ENCODE data around the gene PTPRS. TPM values are rescaled to one million over a fixed set of nuclear protein-coding genes. Genes with fewer than 3 reads are reported as not detected.
A peak's percentile ranks its signal among the peaks of the same experiment; 100 is the strongest.

The PTPRS gene
- total and polyA plus RNA-seq, 2 of the 8 experiments (the other 6 are each of a cell fraction or from before 2014, with no cell fraction given): 96.8 to 223 TPM

- no peak for TF ChIP-seq EGR1 (IDR thresholded peaks at IDR 0.05; ENCODE audit: borderline replicate concordance, low read depth, low read length)
- no peak for TF ChIP-seq RNF2 (IDR thresholded peaks at IDR 0.05; ENCODE audit: borderline replicate concordance, low read depth, low read length, missing control alignments, poor library complexity, severe bottlenecking)
- TF ChIP-seq ASH2L (IDR thresholded peaks at IDR 0.05; ENCODE audit: low read length): peak; percentile 33
- TF ChIP-seq USF2 (IDR thresholded peaks at IDR 0.05; ENCODE audit: low read length): no peak
- TF ChIP-seq POLR2AphosphoS5 (IDR thresholded peaks at IDR 0.05; ENCODE audit: low read depth, low read length): peak; percentile 62; the same call in 1 of the 2 replicates
- TF ChIP-seq POLR2A (IDR thresholded peaks at IDR 0.05; ENCODE audit: control extremely low read depth in 1 of 2, low read depth in 2 of 2, low read length in 2 of 2): peak; percentile 62 to 75
- TF ChIP-seq SP4 (IDR thresholded peaks at IDR 0.05; ENCODE audit: low read length): no peak
- TF ChIP-seq SIRT6 (IDR thresholded peaks at IDR 0.05; ENCODE audit: low read length): no peak
- TF ChIP-seq ZNF274 (IDR thresholded peaks at IDR 0.05; ENCODE audit: borderline replicate concordance, extremely low read depth, low read length): no peak
- no peak for TF ChIP-seq SIX5 (IDR thresholded peaks at IDR 0.05; ENCODE audit: low read depth, low read length)
- no peak for TF ChIP-seq CHD2 (IDR thresholded peaks at IDR 0.05; ENCODE audit: low read length)
- 0 out of 4 replicates have a peak, but pooled peaks of 1 of the 2 experiments have one; percentile 0 for TF ChIP-seq RAD21 (IDR thresholded peaks at IDR 0.05 in 1 of 2, conservative IDR thresholded peaks at IDR 0.05 in 1 of 2; ENCODE audit: low read depth in 2 of 2, low read length in 2 of 2)
- no peak for TF ChIP-seq CTBP2 (IDR thresholded peaks at IDR 0.05; ENCODE audit: borderline replicate concordance, insufficient read depth, insufficient read length, low read length)
- no peak for TF ChIP-seq MAX (IDR thresholded peaks at IDR 0.05)
- no peak for TF ChIP-seq CBX5 (IDR thresholded peaks at IDR 0.05; ENCODE audit: low read depth, low read length)
- no peak for TF ChIP-seq BACH1 (IDR thresholded peaks at IDR 0.05; ENCODE audit: low read length)
- no peak for TF ChIP-seq PHF8 (conservative IDR thresholded peaks at IDR 0.05; ENCODE audit: low read depth, low read length)
- TF ChIP-seq RFX5 (IDR thresholded peaks at IDR 0.05; ENCODE audit: borderline replicate concordance, low read depth, low read length): no peak
- TF ChIP-seq FOSL1 (IDR thresholded peaks at IDR 0.05; ENCODE audit: insufficient read depth, low read depth, low read length): no peak
- no peak for TF ChIP-seq NRF1 (IDR thresholded peaks at IDR 0.05; ENCODE audit: low read depth, low read length)
- TF ChIP-seq BRCA1 (IDR thresholded peaks at IDR 0.05; ENCODE audit: low read depth, low read length): no peak
- TF ChIP-seq YY1 (IDR thresholded peaks at IDR 0.05; ENCODE audit: low read depth, low read length): peak; percentile 82
- TF ChIP-seq JUN (IDR thresholded peaks at IDR 0.05; ENCODE audit: low read depth, low read length): no peak
- no peak for TF ChIP-seq SP2 (IDR thresholded peaks at IDR 0.05; ENCODE audit: low read length)
- no peak for TF ChIP-seq KDM5A (IDR thresholded peaks at IDR 0.05; ENCODE audit: low read length)
Measured at GRCh38 chr19:5339950-5340636, 519 bp downstream of the PTPRS start (continued).

Measured in H1 (cell line).